GM12878 (cell line): ENCODE data around the gene MROH2B.

ENCODE experiments used
- E4F1 ChIP-seq: fragments of 450-650 bp; IDR thresholded peaks from 2 replicates; pipeline ENCODE4 v1.6.1; 2018; ENCODE audit warnings: borderline replicate concordance, mild to moderate bottlenecking; ENCODE audit not compliant: partially characterized antibody
- POLR2AphosphoS5 ChIP-seq: IDR thresholded peaks from 2 replicates; pipeline ENCODE4 v1.6.1; 2011; ENCODE audit warnings: mild to moderate bottlenecking, low read length, inconsistent platforms
- RFX5 ChIP-seq: IDR thresholded peaks from 2 replicates; pipeline ENCODE4 v1.6.1; 2011; ENCODE audit warnings: low read depth, low read length, improper control_type of control experiment
- SUZ12 ChIP-seq: fragments of 200-600 bp; sonication (generic); IDR thresholded peaks from one replicate; pipeline ENCODE4 v1.6.1; 2018; ENCODE audit warnings: antibody characterized with exemption, mild to moderate bottlenecking; ENCODE audit not compliant: unreplicated experiment

GRCh38 chr5:41043109-41043747, 27.9 kb downstream of the MROH2B start:
- TF ChIP-seq SUZ12 = no peak
- TF ChIP-seq POLR2AphosphoS5 = no peak
- TF ChIP-seq E4F1 = no peak
- no peak for TF ChIP-seq RFX5
